WTC11 (cell line): ENCODE data around the gene GATAD2A.

Source experiments
- CTCF ChIP-seq: fragments of 200-600 bp; IDR thresholded peaks from 2 replicates; pipeline ENCODE4 v1.8.0; 2022; ENCODE audit warnings: antibody characterized with exemption
- E2F1 ChIP-seq: sonication (generic); formaldehyde crosslinking; IDR thresholded peaks from 2 replicates; pipeline ENCODE4 v1.8.0; 2022; ENCODE audit warnings: mild to moderate bottlenecking, missing genetic modification reagents
- GABPB1 ChIP-seq: sonication (generic); formaldehyde crosslinking; IDR thresholded peaks from 2 replicates; pipeline ENCODE4 v1.8.1; 2023; ENCODE audit warnings: mild to moderate bottlenecking, missing genetic modification reagents
- IRF2 ChIP-seq: sonication (generic); formaldehyde crosslinking; IDR thresholded peaks from 2 replicates; pipeline ENCODE4 v1.8.0; 2022; ENCODE audit warnings: low read depth, missing genetic modification reagents, borderline replicate concordance
- KAT7 ChIP-seq: sonication (generic); formaldehyde crosslinking; IDR thresholded peaks from 2 replicates; pipeline ENCODE4 v1.8.1; 2023; ENCODE audit warnings: missing genetic modification reagents, mild to moderate bottlenecking, borderline replicate concordance
- MAX ChIP-seq: sonication (generic); formaldehyde crosslinking; IDR thresholded peaks from 2 replicates; pipeline ENCODE4 v1.8.0; 2022; ENCODE audit warnings: mild to moderate bottlenecking, missing genetic modification reagents
- NR3C1 ChIP-seq: sonication (generic); formaldehyde crosslinking; conservative IDR thresholded peaks from 2 replicates; pipeline ENCODE4 v1.8.1; 2023; ENCODE audit warnings: low read depth, mild to moderate bottlenecking, missing genetic modification reagents
- SP1 ChIP-seq: sonication (generic); formaldehyde crosslinking; conservative IDR thresholded peaks from 2 replicates; pipeline ENCODE4 v1.8.1; 2022; ENCODE audit warnings: missing genetic modification reagents
- USF1 ChIP-seq: sonication (generic); formaldehyde crosslinking; IDR thresholded peaks from 2 replicates; pipeline ENCODE4 v1.8.0; 2022; ENCODE audit warnings: mild to moderate bottlenecking, missing genetic modification reagents
- ZNF121 ChIP-seq: sonication (generic); formaldehyde crosslinking; IDR thresholded peaks from 2 replicates; pipeline ENCODE4 v1.8.0; 2023; ENCODE audit warnings: missing genetic modification reagents
- ZNF317 ChIP-seq: sonication (generic); formaldehyde crosslinking; IDR thresholded peaks from 2 replicates; pipeline ENCODE4 v1.8.1; 2023; ENCODE audit warnings: low read depth, mild to moderate bottlenecking, moderate library complexity, missing genetic modification reagents, borderline replicate concordance

GRCh38 chr19:19445911-19446361 lies 40.5 kb downstream of the GATAD2A start:
- TF ChIP-seq SP1 (CRISPR knock-in tag) (no peak), GABPB1 (no peak), ZNF121 (CRISPR knock-in tag) (no peak), CTCF (no peak), USF1 (CRISPR knock-in tag) (no peak), ZNF317 (CRISPR knock-in tag) (no peak), KAT7 (no peak), NR3C1 (CRISPR knock-in tag) (no peak), E2F1 (CRISPR knock-in tag) (no peak), IRF2 (CRISPR knock-in tag) (no peak), MAX (CRISPR knock-in tag) (no peak)
